DOHH2 (cell line): Measurements from ENCODE around the gene ANKRD29.

ENCODE experiments used
- H3F3A ChIP-seq: fragments of 200-600 bp; sonication (generic), shearing (Covaris generic); 2 replicates; pipeline ENCODE4 v1.6.0; 2016; ENCODE audit warnings: antibody characterized with exemption, mild to moderate bottlenecking; ENCODE audit not compliant: control insufficient read depth, insufficient read depth
- H3K27ac ChIP-seq: fragments of 200-600 bp; sonication (generic); 2 replicates; pipeline ENCODE4 v1.5.1; 2014; ENCODE audit warnings: low read depth, mild to moderate bottlenecking, low read length, moderate library complexity
- H3K27me3 ChIP-seq: fragments of 200-600 bp; sonication (generic); 2 replicates; pipeline ENCODE4 v1.6.1; 2014; ENCODE audit warnings: mild to moderate bottlenecking, low read length, mixed read lengths; ENCODE audit not compliant: control insufficient read depth
- H3K36me3 ChIP-seq: fragments of 200-600 bp; sonication (generic); 2 replicates; pipeline ENCODE4 v1.6.1; 2014; ENCODE audit warnings: mild to moderate bottlenecking, low read length, moderate library complexity, mixed read lengths; ENCODE audit not compliant: control insufficient read depth
- H3K4me1 ChIP-seq: fragments of 200-600 bp; sonication (generic); 2 replicates; pipeline ENCODE4 v1.6.1; 2014; ENCODE audit warnings: mild to moderate bottlenecking, low read length, mixed read lengths; ENCODE audit not compliant: control insufficient read depth
- H3K4me2 ChIP-seq: fragments of 200-600 bp; sonication (generic); 2 replicates; pipeline ENCODE4 v1.6.0; 2014; ENCODE audit warnings: mild to moderate bottlenecking, low read length, moderate library complexity
- H3K4me3 ChIP-seq: fragments of 200-600 bp; sonication (generic); 2 replicates; pipeline ENCODE4 v1.5.1; 2014; ENCODE audit warnings: mild to moderate bottlenecking, low read length, mixed read lengths
- H3K79me2 ChIP-seq: fragments of 200-600 bp; sonication (generic); 2 replicates; pipeline ENCODE4 v1.6.1; 2014; ENCODE audit warnings: mild to moderate bottlenecking, low read length, mixed read lengths; ENCODE audit not compliant: control insufficient read depth
- H3K9me2 ChIP-seq: fragments of 200-600 bp; sonication (generic); replicated peaks from 2 replicates; pipeline ENCODE4 v1.6.1; 2014; ENCODE audit warnings: mild to moderate bottlenecking, low read length, mixed read lengths; ENCODE audit not compliant: control insufficient read depth
- H3K9me3 ChIP-seq: fragments of 200-600 bp; sonication (generic); 2 replicates; pipeline ENCODE4 v1.6.1; 2014; ENCODE audit warnings: antibody characterized with exemption, low read length, mixed read lengths; ENCODE audit not compliant: control insufficient read depth, insufficient read depth
- H4K20me1 ChIP-seq: fragments of 200-600 bp; sonication (generic); 2 replicates; pipeline ENCODE4 v1.6.0; 2014; ENCODE audit warnings: low read depth, mild to moderate bottlenecking, antibody characterized with exemption, low read length, moderate library complexity; ENCODE audit not compliant: control insufficient read depth, insufficient read depth
- CTCF ChIP-seq: fragments of 200-600 bp; sonication (generic); IDR thresholded peaks from one replicate; pipeline ENCODE4 v1.5.1; 2014; ENCODE audit warnings: antibody characterized with exemption, mild to moderate bottlenecking, low read depth, low read length; ENCODE audit not compliant: poor library complexity, severe bottlenecking
- EZH2phosphoT487 ChIP-seq: fragments of 200-600 bp; sonication (generic); IDR thresholded peaks from 2 replicates; pipeline ENCODE4 v1.6.1; 2017; ENCODE audit warnings: borderline replicate concordance, mild to moderate bottlenecking, antibody characterized with exemption, low read length, moderate library complexity, mixed read lengths

Gene ANKRD29

GRCh38 chr18:23710946-23711345, 48.2 kb upstream of the ANKRD29 start:
- Histone ChIP-seq H3K4me1 (no peaks in the 10 kb centered on the region), H3K79me2 (no peaks in the 10 kb centered on the region), H3K4me2 (no peak overlapping the region), H3K27me3 (peaks cover 12% of the 10 kb centered on the region), H3K27ac (no peak overlapping the region), H3K9me2 (no peaks in the 10 kb centered on the region), H3K9me3 (no peaks in the 10 kb centered on the region), H3K36me3 (no peaks in the 10 kb centered on the region), H4K20me1 (no peaks in the 10 kb centered on the region), H3F3A (no peaks in the 10 kb centered on the region), H3K4me3 (no peak overlapping the region)
- TF ChIP-seq CTCF (no peak), EZH2phosphoT487 (no peak)

- no peaks in the 10 kb centered on the region for H3F3A ChIP-seq
- TF ChIP-seq CTCF = no peak
- no peak for TF ChIP-seq EZH2phosphoT487
- H3K9me2 ChIP-seq = no peaks in the 10 kb centered on the region
- H3K4me1 ChIP-seq = no peaks in the 10 kb centered on the region
- H3K4me2 ChIP-seq = no peak overlapping the region
- H3K36me3 ChIP-seq = no peaks in the 10 kb centered on the region
- no peak overlapping the region for H3K27ac ChIP-seq
- no peaks in the 10 kb centered on the region for H3K79me2 ChIP-seq
- H3K4me3 ChIP-seq = no peak overlapping the region
- H3K27me3 ChIP-seq = peaks cover 12% of the 10 kb centered on the region
- H4K20me1 ChIP-seq = no peaks in the 10 kb centered on the region
- no peaks in the 10 kb centered on the region for H3K9me3 ChIP-seq
Measured at GRCh38 chr18:23710068-23710527, 47.4 kb upstream of the ANKRD29 start.

- no peak overlapping the region for H3K4me3 ChIP-seq
- no peaks in the 10 kb centered on the region for H3K9me3 ChIP-seq
- no peak for TF ChIP-seq EZH2phosphoT487
- no peak for TF ChIP-seq CTCF
- no peaks in the 10 kb centered on the region for H3K9me2 ChIP-seq
- no peaks in the 10 kb centered on the region for H3K79me2 ChIP-seq
- H3K27me3 ChIP-seq = peaks cover 10% of the 10 kb centered on the region
- no peak overlapping the region for H3K27ac ChIP-seq
- H3K4me1 ChIP-seq = no peaks in the 10 kb centered on the region
- no peaks in the 10 kb centered on the region for H4K20me1 ChIP-seq
- H3F3A ChIP-seq = no peaks in the 10 kb centered on the region
- no peak overlapping the region for H3K4me2 ChIP-seq
- no peaks in the 10 kb centered on the region for H3K36me3 ChIP-seq
Measured at GRCh38 chr18:23706971-23707640, 44.4 kb upstream of the ANKRD29 start.
